ENCODE measurements around the gene CSMD2. TPM values are rescaled to one million over a fixed set of nuclear protein-coding genes. Genes with fewer than 3 reads are reported as not detected.
A peak's percentile ranks its signal among the peaks of the same experiment; 100 is the strongest.

CSMD2 gene
- total RNA-seq, 3 donors from 2014 or later: 0.12 to 0.41 (median 0.28) TPM

DNA sequence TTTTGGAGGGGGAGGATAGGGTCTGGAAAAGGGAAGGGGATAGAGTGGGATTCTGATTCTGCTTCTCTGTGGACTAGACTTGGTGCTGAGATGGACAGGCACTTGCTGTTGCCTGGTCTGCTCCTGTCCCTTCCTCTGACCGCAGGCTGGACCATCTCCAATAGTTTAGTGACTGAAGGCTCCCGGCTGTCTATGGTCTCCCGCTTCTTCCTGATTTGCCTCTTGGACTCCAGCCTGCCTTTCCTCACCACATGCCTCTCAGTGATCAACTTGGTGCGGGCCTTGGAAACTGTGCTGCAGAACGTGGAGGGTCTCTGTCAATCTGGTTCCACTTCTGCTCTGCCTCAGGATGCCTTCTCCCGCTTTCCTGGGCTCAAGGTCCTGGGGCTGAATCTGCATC lies 698.9 kb downstream of the CSMD2 start:
- Histone ChIP-seq H3K36me3 (ENCODE audit: low read depth) (no peaks in the 10 kb centered on the region), H3K9me3 (no peaks in the 10 kb centered on the region), H3K4me3 (no peak overlapping the region), H3K4me1 (ENCODE audit: low read depth) (no peaks in the 10 kb centered on the region)
- ATAC-seq: no peak
- intact Hi-C loops (cut with DNase I, micrococcal nuclease): loop anchor here in 1 of 2 donors (10.0 kb wide), 1 partner anchor 91 kb away; no protein-coding TSS in a partner anchor
- TF ChIP-seq, protein P1, sequence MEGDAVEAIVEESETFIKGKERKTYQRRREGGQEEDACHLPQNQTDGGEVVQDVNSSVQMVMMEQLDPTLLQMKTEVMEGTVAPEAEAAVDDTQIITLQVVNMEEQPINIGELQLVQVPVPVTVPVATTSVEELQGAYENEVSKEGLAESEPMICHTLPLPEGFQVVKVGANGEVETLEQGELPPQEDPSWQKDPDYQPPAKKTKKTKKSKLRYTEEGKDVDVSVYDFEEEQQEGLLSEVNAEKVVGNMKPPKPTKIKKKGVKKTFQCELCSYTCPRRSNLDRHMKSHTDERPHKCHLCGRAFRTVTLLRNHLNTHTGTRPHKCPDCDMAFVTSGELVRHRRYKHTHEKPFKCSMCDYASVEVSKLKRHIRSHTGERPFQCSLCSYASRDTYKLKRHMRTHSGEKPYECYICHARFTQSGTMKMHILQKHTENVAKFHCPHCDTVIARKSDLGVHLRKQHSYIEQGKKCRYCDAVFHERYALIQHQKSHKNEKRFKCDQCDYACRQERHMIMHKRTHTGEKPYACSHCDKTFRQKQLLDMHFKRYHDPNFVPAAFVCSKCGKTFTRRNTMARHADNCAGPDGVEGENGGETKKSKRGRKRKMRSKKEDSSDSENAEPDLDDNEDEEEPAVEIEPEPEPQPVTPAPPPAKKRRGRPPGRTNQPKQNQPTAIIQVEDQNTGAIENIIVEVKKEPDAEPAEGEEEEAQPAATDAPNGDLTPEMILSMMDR (IDR thresholded peaks at IDR 0.05): no peak
- DNase-seq: peak in 1 of 3 donors; percentile 46

DNA sequence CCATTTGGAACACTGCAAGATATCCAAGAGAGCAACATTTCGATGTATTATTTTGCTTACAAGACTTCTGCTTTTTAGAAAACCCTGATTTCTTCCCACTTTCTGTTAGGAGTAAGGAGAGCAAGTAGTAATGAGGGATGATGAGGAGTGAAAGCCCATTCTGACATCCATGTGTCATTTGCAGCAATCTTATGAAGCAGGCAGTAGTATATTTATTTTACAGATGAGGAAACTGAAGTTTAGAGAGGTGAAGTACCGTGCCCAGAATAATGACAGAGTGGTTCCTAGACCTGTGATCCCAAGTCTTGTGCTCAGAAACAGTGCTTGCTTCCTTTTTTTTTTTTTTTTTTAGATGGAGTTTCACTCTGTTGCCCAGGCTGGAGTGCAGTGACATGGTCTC lies 699.7 kb downstream of the CSMD2 start:
- no peaks in the 10 kb centered on the region for H3K36me3 ChIP-seq (ENCODE audit: low read depth)
- H3K9me3 ChIP-seq: no peaks in the 10 kb centered on the region
- no peaks in the 10 kb centered on the region for H3K4me1 ChIP-seq (ENCODE audit: low read depth)
- TF ChIP-seq, protein P1 (IDR thresholded peaks at IDR 0.05): no peak
- no peak for ATAC-seq
- H3K4me3 ChIP-seq: no peak overlapping the region
- DNase-seq: no peak
- intact Hi-C loops (cut with DNase I, micrococcal nuclease): loop anchor here in 1 of 2 donors (10.0 kb wide), 1 partner anchor 91 kb away; no protein-coding TSS in a partner anchor

DNA sequence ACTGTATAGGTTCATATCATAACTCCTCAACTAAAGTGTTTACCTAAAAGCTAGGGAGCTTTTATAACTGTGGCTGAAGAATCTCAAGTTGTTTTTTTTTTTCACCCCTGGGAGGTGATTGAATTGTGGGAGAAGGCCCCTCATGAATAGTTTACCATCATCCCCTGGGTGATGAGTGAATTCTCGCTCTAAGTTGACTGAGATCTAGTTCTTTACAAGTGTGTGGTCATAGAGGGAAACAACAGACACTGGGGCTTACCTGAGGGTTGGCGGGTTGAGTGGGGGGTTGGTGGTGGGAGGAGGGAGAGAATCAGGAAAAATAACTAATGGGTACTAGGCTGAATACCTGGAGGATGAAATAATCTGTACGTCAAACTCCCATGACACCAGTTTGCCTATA lies 700.5 kb downstream of the CSMD2 start:
- H3K4me1 ChIP-seq (ENCODE audit: low read depth): no peaks in the 10 kb centered on the region
- no peaks in the 10 kb centered on the region for H3K9me3 ChIP-seq

More for the DNA sequence above, 700.5 kb downstream of the CSMD2 start:
- H3K4me3 ChIP-seq: no peak overlapping the region
- intact Hi-C loops (cut with DNase I, micrococcal nuclease): loop anchor here in 1 of 2 donors (10.0 kb wide), 1 partner anchor 90 kb away; no protein-coding TSS in a partner anchor
- ATAC-seq: no peak
- DNase-seq: no peak
- TF ChIP-seq, protein P1 (IDR thresholded peaks at IDR 0.05): no peak
- H3K36me3 ChIP-seq (ENCODE audit: low read depth): no peaks in the 10 kb centered on the region

Other genes starting within 250 kb of the CSMD2 start
- not detected for gene C1orf94, start 11.7 kb upstream of the CSMD2 start, total RNA-seq

All from mucosa of descending colon (tissue), 3 donors.